ENCODE results near the gene CHIT1.
A peak's percentile ranks its signal among the peaks of the same experiment; 100 is the strongest.

Gene CHIT1

GRCh38 chr1:203172184-203173010, 57.1 kb downstream of the CHIT1 start:
- Histone ChIP-seq H3K23ac (ENCODE audit: low read length) (no peak overlapping the region), H4K12ac (ENCODE audit: low read depth, low read length) (no peak overlapping the region), H3K79me2 (ENCODE audit: control insufficient read depth, insufficient read depth, low read length, poor library complexity) (no peaks in the 10 kb centered on the region), H3K4me3 (ENCODE audit: low read depth, low read length) (no peak overlapping the region), H3K14ac (ENCODE audit: low read length) (no peak overlapping the region), H2AK5ac (ENCODE audit: low read length) (no peak overlapping the region), H3K9ac (ENCODE audit: low read length) (no peak overlapping the region), H3K27ac (ENCODE audit: low read depth, low read length) (no peak overlapping the region), H3K4ac (ENCODE audit: low read depth, low read length) (no peak overlapping the region), H3K9me3 (ENCODE audit: insufficient read depth, low read depth, low read length) (peaks cover 5% of the 10 kb centered on the region), H3K79me1 (ENCODE audit: low read length) (no peaks in the 10 kb centered on the region), H2BK12ac (ENCODE audit: low read length) (no peak overlapping the region), H3K27me3 (ENCODE audit: insufficient read depth, low read length) (no peaks in the 10 kb centered on the region), H4K91ac (ENCODE audit: low read depth, low read length) (no peak overlapping the region), H2BK120ac (ENCODE audit: insufficient read depth, low read length, poor library complexity) (no peak overlapping the region), H3K36me3 (ENCODE audit: control insufficient read depth in 1 of 2, insufficient read depth in 2 of 2, low read length in 2 of 2) (no peaks in the 10 kb centered on the region), H2BK5ac (ENCODE audit: low read depth, low read length, poor library complexity) (no peak overlapping the region), H3K4me1 (ENCODE audit: control insufficient read depth in 1 of 2, insufficient read depth in 2 of 2, low read length in 2 of 2) (no peaks in the 10 kb centered on the region), H3K4me2 (ENCODE audit: low read length) (no peak overlapping the region), H3K18ac (ENCODE audit: low read length) (no peak overlapping the region), H4K8ac (ENCODE audit: low read depth, low read length) (no peak overlapping the region), H2AFZ (ENCODE audit: insufficient read depth, low read length, poor library complexity) (no peak overlapping the region)
- WGBS (ENCODE audit: extremely low coverage, insufficient coverage, insufficient read length): no CpG with 5 or more reads among the region's 8 CpGs
- DNase-seq: peak; percentile 51 to 86

GRCh38 chr1:203171341-203172183, 57.9 kb downstream of the CHIT1 start:
- DNase-seq: no peak
- H2BK5ac ChIP-seq (ENCODE audit: low read depth, low read length, poor library complexity): no peak overlapping the region
- H4K8ac ChIP-seq (ENCODE audit: low read depth, low read length): no peak overlapping the region
- no peak overlapping the region for H2BK12ac ChIP-seq (ENCODE audit: low read length)
- no peak overlapping the region for H4K12ac ChIP-seq (ENCODE audit: low read depth, low read length)
- H3K23ac ChIP-seq (ENCODE audit: low read length): no peak overlapping the region
- H3K27ac ChIP-seq (ENCODE audit: low read depth, low read length): no peak overlapping the region
- WGBS (ENCODE audit: extremely low coverage, insufficient coverage, insufficient read length): no CpG with 5 or more reads among the region's 22 CpGs
- H3K4me2 ChIP-seq (ENCODE audit: low read length): no peak overlapping the region
- H4K91ac ChIP-seq (ENCODE audit: low read depth, low read length): no peak overlapping the region
- no peak overlapping the region for H2AK5ac ChIP-seq (ENCODE audit: low read length)
- no peaks in the 10 kb centered on the region for H3K36me3 ChIP-seq (ENCODE audit: control insufficient read depth in 1 of 2, insufficient read depth in 2 of 2, low read length in 2 of 2)
- H3K79me2 ChIP-seq (ENCODE audit: control insufficient read depth, insufficient read depth, low read length, poor library complexity): no peaks in the 10 kb centered on the region
- no peak overlapping the region for H3K18ac ChIP-seq (ENCODE audit: low read length)
- H3K9me3 ChIP-seq (ENCODE audit: insufficient read depth, low read depth, low read length): peaks cover 5% of the 10 kb centered on the region
- no peaks in the 10 kb centered on the region for H3K4me1 ChIP-seq (ENCODE audit: control insufficient read depth in 1 of 2, insufficient read depth in 2 of 2, low read length in 2 of 2)
- no peak overlapping the region for H3K9ac ChIP-seq (ENCODE audit: low read length)
- no peak overlapping the region for H2AFZ ChIP-seq (ENCODE audit: insufficient read depth, low read length, poor library complexity)
- no peak overlapping the region for H3K4ac ChIP-seq (ENCODE audit: low read depth, low read length)
- no peak overlapping the region for H2BK120ac ChIP-seq (ENCODE audit: insufficient read depth, low read length, poor library complexity)
- H3K27me3 ChIP-seq (ENCODE audit: insufficient read depth, low read length): no peaks in the 10 kb centered on the region
- no peak overlapping the region for H3K14ac ChIP-seq (ENCODE audit: low read length)
- no peaks in the 10 kb centered on the region for H3K79me1 ChIP-seq (ENCODE audit: low read length)
- no peak overlapping the region for H3K4me3 ChIP-seq (ENCODE audit: low read depth, low read length)

GRCh38 chr1:203170625-203171330, 58.7 kb downstream of the CHIT1 start:
- Histone ChIP-seq H2AFZ (ENCODE audit: insufficient read depth, low read length, poor library complexity) (no peak overlapping the region), H3K23ac (ENCODE audit: low read length) (no peak overlapping the region), H4K12ac (ENCODE audit: low read depth, low read length) (no peak overlapping the region), H2AK5ac (ENCODE audit: low read length) (no peak overlapping the region), H4K8ac (ENCODE audit: low read depth, low read length) (no peak overlapping the region), H3K27ac (ENCODE audit: low read depth, low read length) (no peak overlapping the region), H3K18ac (ENCODE audit: low read length) (no peak overlapping the region), H3K27me3 (ENCODE audit: insufficient read depth, low read length) (no peaks in the 10 kb centered on the region), H3K9ac (ENCODE audit: low read length) (no peak overlapping the region), H3K79me1 (ENCODE audit: low read length) (no peaks in the 10 kb centered on the region), H3K36me3 (ENCODE audit: control insufficient read depth in 1 of 2, insufficient read depth in 2 of 2, low read length in 2 of 2) (no peaks in the 10 kb centered on the region), H3K4me1 (ENCODE audit: control insufficient read depth in 1 of 2, insufficient read depth in 2 of 2, low read length in 2 of 2) (no peaks in the 10 kb centered on the region), H3K9me3 (ENCODE audit: insufficient read depth, low read depth, low read length) (peaks cover 5% of the 10 kb centered on the region), H3K4ac (ENCODE audit: low read depth, low read length) (no peak overlapping the region), H3K79me2 (ENCODE audit: control insufficient read depth, insufficient read depth, low read length, poor library complexity) (no peaks in the 10 kb centered on the region), H2BK5ac (ENCODE audit: low read depth, low read length, poor library complexity) (no peak overlapping the region), H3K4me3 (ENCODE audit: low read depth, low read length) (no peak overlapping the region), H3K4me2 (ENCODE audit: low read length) (no peak overlapping the region), H2BK12ac (ENCODE audit: low read length) (no peak overlapping the region), H4K91ac (ENCODE audit: low read depth, low read length) (no peak overlapping the region), H3K14ac (ENCODE audit: low read length) (no peak overlapping the region), H2BK120ac (ENCODE audit: insufficient read depth, low read length, poor library complexity) (no peak overlapping the region)
- DNase-seq: peak in 1 of 2 donors; percentile 22
- WGBS (ENCODE audit: extremely low coverage, insufficient coverage, insufficient read length): no CpG with 5 or more reads among the region's 8 CpGs

- no peak overlapping the region for H2BK120ac ChIP-seq (ENCODE audit: insufficient read depth, low read length, poor library complexity)
- H4K8ac ChIP-seq (ENCODE audit: low read depth, low read length): no peak overlapping the region
- no peak overlapping the region for H3K23ac ChIP-seq (ENCODE audit: low read length)
- no peak for DNase-seq
- H2BK5ac ChIP-seq (ENCODE audit: low read depth, low read length, poor library complexity): no peak overlapping the region
- no peak overlapping the region for H3K18ac ChIP-seq (ENCODE audit: low read length)
- H2AK5ac ChIP-seq (ENCODE audit: low read length): no peak overlapping the region
- H3K14ac ChIP-seq (ENCODE audit: low read length): no peak overlapping the region
- H3K4me1 ChIP-seq (ENCODE audit: control insufficient read depth in 1 of 2, insufficient read depth in 2 of 2, low read length in 2 of 2): no peaks in the 10 kb centered on the region
- H3K9ac ChIP-seq (ENCODE audit: low read length): no peak overlapping the region
- H3K27me3 ChIP-seq (ENCODE audit: insufficient read depth, low read length): no peaks in the 10 kb centered on the region
- no peaks in the 10 kb centered on the region for H3K79me1 ChIP-seq (ENCODE audit: low read length)
- H3K27ac ChIP-seq (ENCODE audit: low read depth, low read length): no peak overlapping the region
- no peak overlapping the region for H2BK12ac ChIP-seq (ENCODE audit: low read length)
- H3K79me2 ChIP-seq (ENCODE audit: control insufficient read depth, insufficient read depth, low read length, poor library complexity): no peaks in the 10 kb centered on the region
- no peaks in the 10 kb centered on the region for H3K36me3 ChIP-seq (ENCODE audit: control insufficient read depth in 1 of 2, insufficient read depth in 2 of 2, low read length in 2 of 2)
- no peak overlapping the region for H2AFZ ChIP-seq (ENCODE audit: insufficient read depth, low read length, poor library complexity)
- H3K4ac ChIP-seq (ENCODE audit: low read depth, low read length): no peak overlapping the region
- H3K4me3 ChIP-seq (ENCODE audit: low read depth, low read length): no peak overlapping the region
- H4K12ac ChIP-seq (ENCODE audit: low read depth, low read length): no peak overlapping the region
- H3K4me2 ChIP-seq (ENCODE audit: low read length): no peak overlapping the region
- WGBS (ENCODE audit: extremely low coverage, insufficient coverage, insufficient read length): no CpG with 5 or more reads among the region's 21 CpGs
- H4K91ac ChIP-seq (ENCODE audit: low read depth, low read length): no peak overlapping the region
- peaks cover 5% of the 10 kb centered on the region for H3K9me3 ChIP-seq (ENCODE audit: insufficient read depth, low read depth, low read length)
These were observed 59.5 kb downstream of the CHIT1 start for GRCh38 chr1:203169770-203170520.
